GM18526 (cell line): ENCODE results near the gene ABHD17C.

Experiments used
- POLR2A ChIP-seq: IDR thresholded peaks from 3 replicates; pipeline ENCODE4 v1.6.1; 2011; ENCODE audit not compliant: insufficient read length; ENCODE audit errors: extremely low read depth

The ABHD17C gene

GRCh38 chr15:80761754-80762153, 66.6 kb downstream of the ABHD17C start:
- TF ChIP-seq POLR2A = no peak

- TF ChIP-seq POLR2A = no peak
Measured at GRCh38 chr15:80764535-80764934, 69.4 kb downstream of the ABHD17C start.

GRCh38 chr15:80766275-80766674, 71.2 kb downstream of the ABHD17C start:
- TF ChIP-seq POLR2A = no peak

- no peak for TF ChIP-seq POLR2A
Measured at GRCh38 chr15:80768158-80768557, 73.0 kb downstream of the ABHD17C start.

GRCh38 chr15:80769153-80769828, 74.2 kb downstream of the ABHD17C start:
- no peak for TF ChIP-seq POLR2A

GRCh38 chr15:80769829-80770705, 75.0 kb downstream of the ABHD17C start:
- TF ChIP-seq POLR2A = no peak

GRCh38 chr15:80773122-80773551, 78.0 kb downstream of the ABHD17C start:
- no peak for TF ChIP-seq POLR2A

- TF ChIP-seq POLR2A = no peak
Measured at GRCh38 chr15:80773792-80774352, 78.8 kb downstream of the ABHD17C start.

- no peak for TF ChIP-seq POLR2A
Measured at GRCh38 chr15:80774486-80774885, 79.4 kb downstream of the ABHD17C start.

GRCh38 chr15:80775338-80775737, 80.2 kb downstream of the ABHD17C start:
- TF ChIP-seq POLR2A = no peak

- TF ChIP-seq POLR2A = no peak
Measured at GRCh38 chr15:80776420-80777045, 81.4 kb downstream of the ABHD17C start.

- TF ChIP-seq POLR2A = no peak
Measured at GRCh38 chr15:80777137-80777536, 82.0 kb downstream of the ABHD17C start.

GRCh38 chr15:80777826-80778620, 82.9 kb downstream of the ABHD17C start:
- TF ChIP-seq POLR2A = no peak

- TF ChIP-seq POLR2A = no peak
Measured at GRCh38 chr15:80778621-80778963, 83.5 kb downstream of the ABHD17C start.
